NCI-H2196 treated with DMSO at 0.1 percent for 48 hours (cell line): Measurements from ENCODE around the gene EIPR1.

Source experiments
- DNase-seq: peaks from one replicate; lab custom pipeline; 2025; ENCODE audit not compliant: unreplicated experiment; lab: John Stamatoyannopoulos, UW

The EIPR1 gene

GRCh38 chr2:3256605-3257004 lies 121.0 kb downstream of the EIPR1 start:
- DNase-seq, result no peak

GRCh38 chr2:3256157-3256556 lies 121.5 kb downstream of the EIPR1 start:
- DNase-seq, result no peak

- no peak for DNase-seq
These were observed 123.1 kb downstream of the EIPR1 start for GRCh38 chr2:3254442-3254941.

GRCh38 chr2:3253913-3254441 lies 123.6 kb downstream of the EIPR1 start:
- DNase-seq, result no peak

DNA sequence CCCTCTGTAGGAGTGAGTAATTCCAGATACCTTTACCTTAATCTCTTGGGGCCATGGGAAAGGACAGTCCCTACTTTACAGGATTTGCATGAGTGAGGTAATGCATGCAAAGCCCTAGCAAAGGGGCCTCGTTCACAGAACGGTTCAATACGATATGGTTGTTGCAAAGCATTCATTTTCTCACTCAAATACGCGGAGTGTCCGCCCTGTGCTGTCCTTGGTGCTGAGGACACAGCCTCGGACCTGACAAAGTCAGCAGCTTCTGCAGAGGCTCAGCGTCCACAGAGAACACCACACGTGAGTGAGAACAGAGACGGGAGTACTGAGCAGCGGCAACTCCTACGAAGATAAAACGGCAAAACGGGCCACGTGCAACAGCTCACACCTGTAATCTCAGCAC lies 125.7 kb downstream of the EIPR1 start:
- DNase-seq, result no peak

GRCh38 chr2:3249476-3249962 lies 128.1 kb downstream of the EIPR1 start:
- no peak for DNase-seq

- no peak for DNase-seq
These were observed 128.7 kb downstream of the EIPR1 start for GRCh38 chr2:3248754-3249475.

- no peak for DNase-seq
These were observed 130.5 kb downstream of the EIPR1 start for GRCh38 chr2:3246928-3247714.

DNA sequence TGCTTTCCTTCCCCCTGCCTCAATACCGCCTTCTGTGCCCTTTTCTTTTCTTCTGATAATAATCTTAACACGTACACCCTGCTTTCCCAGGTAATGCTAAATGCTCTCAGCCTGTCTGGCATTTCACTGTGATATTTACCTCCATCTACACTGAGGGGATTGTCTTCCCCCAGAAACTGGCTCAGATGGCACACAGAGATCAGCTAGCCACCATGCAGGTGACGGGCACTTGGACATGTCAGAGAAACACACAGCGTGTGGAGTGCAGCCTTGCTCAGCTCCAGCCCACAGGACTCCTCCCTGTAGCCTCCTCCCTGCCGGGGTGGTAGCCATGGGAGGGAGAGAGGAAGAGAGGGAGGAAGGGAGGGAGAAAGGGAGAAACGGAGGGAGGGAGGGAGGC lies 131.2 kb downstream of the EIPR1 start:
- DNase-seq, result no peak

- no peak for DNase-seq
These were observed 133.1 kb downstream of the EIPR1 start for GRCh38 chr2:3244486-3244885.

DNA sequence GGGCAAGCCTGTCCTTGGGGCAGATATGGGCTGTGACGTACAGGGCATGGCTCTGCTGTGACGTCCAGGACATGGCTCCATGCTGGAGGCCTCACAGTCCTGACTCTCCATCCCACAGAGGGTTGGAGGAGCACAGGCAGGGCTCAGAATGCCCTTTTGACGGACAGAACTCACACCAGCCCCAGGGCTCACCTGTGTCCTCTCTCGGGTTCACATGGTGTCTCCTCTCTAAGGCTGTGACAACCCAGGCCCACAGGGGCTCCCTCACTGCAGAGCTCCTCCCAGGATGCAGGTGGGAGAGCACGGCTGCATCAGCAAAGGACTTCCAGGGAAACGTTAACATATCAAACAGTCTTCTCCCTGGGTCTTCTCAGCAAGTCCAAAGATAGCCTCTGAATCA lies 133.8 kb downstream of the EIPR1 start:
- DNase-seq, result no peak

DNA sequence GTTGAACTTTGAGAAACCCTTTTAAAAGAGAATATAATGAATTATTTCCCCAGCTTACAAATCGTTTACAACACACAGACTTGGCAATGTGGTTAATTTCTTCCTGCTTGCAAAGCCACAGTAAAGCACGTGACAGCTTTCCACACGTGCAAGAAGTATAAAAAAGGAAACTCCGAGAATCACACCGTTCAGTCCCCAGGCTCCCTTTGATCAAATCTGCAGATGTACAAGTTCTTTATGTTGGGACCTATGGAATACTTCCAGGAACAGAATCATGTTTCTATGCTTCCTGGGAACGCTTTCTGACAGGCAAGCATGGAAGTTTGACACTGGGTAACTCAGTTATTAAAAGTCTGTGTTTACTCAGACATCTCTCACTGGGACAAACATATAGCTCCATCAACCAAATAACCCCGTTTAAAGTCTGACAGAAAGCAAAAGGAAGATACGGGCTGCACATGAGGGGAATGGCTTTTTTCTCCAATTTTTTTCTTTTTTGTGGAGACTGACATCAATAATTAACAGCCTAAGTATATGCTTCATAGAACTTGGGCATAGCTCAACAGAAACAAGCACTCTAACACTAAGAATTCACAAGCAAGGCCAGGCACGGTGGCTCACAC lies 134.8 kb downstream of the EIPR1 start:
- DNase-seq, result no peak

GRCh38 chr2:3241971-3242746 lies 135.5 kb downstream of the EIPR1 start:
- DNase-seq, result no peak

- no peak for DNase-seq
These were observed 138.4 kb downstream of the EIPR1 start for GRCh38 chr2:3238951-3239841.

DNA sequence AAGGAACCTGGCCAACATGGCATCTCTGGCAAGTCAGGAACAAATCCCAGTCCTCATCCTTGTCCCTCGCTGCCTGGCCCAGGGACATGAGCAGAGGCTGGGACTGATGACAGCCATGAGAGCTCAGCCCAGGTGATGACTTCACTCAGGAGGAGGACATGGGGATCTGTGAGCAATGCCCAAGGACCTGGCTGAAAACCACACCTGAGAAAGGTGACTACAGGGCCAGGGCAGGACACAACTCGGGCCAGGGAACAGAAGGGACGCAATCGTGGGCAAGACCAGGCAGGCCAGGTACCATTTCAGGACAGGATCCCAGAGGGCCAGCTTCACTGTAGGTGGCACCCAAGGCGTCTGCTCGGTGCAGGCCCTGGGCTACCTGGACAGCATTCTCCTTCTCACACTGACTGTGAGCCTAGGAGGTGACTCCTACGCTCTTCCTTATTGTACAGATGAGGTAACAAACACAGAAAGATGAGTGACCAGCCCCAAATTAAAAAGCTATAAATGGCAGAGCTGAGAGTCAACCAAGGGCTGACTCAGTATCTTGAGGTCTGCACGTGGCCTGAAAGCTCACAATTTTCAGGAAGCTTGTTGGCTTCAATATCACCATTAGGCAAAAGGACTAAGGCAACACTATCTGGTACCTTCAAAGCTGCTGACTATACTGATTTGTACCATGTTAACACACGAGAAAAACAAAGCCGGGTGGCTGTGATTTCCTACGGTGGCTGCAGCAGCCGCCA lies 141.1 kb downstream of the EIPR1 start:
- no peak for DNase-seq

DNA sequence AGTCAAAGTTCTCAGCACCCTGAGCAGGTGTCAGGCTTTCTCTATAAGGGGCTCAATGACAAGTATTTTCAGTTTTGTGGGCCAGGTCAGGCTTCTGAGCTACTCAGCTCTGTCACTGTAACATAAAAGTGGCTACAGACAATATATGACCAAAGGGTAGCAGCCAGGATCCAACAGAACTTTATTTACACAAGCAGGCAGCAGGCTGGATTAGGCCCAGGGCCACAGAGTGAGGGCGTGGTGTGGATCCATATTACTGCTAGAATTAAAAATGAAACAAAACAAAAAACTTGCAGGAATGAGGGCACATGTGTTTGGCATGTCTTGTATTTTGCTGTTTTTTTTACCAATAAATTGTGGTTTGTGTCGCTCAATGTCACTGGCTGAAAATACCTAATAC lies 143.7 kb downstream of the EIPR1 start:
- no peak for DNase-seq

- DNase-seq, result no peak
These were observed 148.4 kb downstream of the EIPR1 start for GRCh38 chr2:3229221-3229620.

GRCh38 chr2:3224681-3225080 lies 152.9 kb downstream of the EIPR1 start:
- DNase-seq, result no peak
